Spleen (tissue), 7 donors: ENCODE measurements around the gene ALDH1L1.

Source experiments
- CTCF ChIP-seq, 11 experiments: fragments of 200-600 bp in 7 of 11; fragments of 450-650 bp in 4 of 11; sonication (generic) in 4 of 11; IDR thresholded peaks in 8 of 11; conservative IDR thresholded peaks in 3 of 11; 1 replicate in 7 of 11; 2 replicates in 4 of 11; pipeline versions ENCODE4 v1.4.0 to v1.8.0; 2016 to 2021; ENCODE audit warnings: antibody characterized with exemption in 11 of 11, inconsistent platforms in 4 of 11, mild to moderate bottlenecking in 1 of 11
- POLR2A ChIP-seq, 3 donors: fragments of 450-650 bp; IDR thresholded peaks; one replicate each; pipeline ENCODE4 v1.5.1; 2017; ENCODE audit warnings: antibody characterized with exemption in 3 of 3, mild to moderate bottlenecking in 1 of 3
- donor health status: DM: no; HTN: no; CAD: no; lungs with moderate emphysema.
- donor health status: DM: no; HTN: no; CAD: no.
- donor health status: DM: no; HTN: no; CAD: no.

GRCh38 chr3:126207166-126207565 is 26.8 kb upstream of the ALDH1L1 start:
- TF ChIP-seq CTCF (IDR thresholded peaks at IDR 0.05 in 8 of 11, conservative IDR thresholded peaks at IDR 0.05 in 3 of 11): no peak
- TF ChIP-seq POLR2A (IDR thresholded peaks at IDR 0.05): no peak
